ENCODE data around the gene ACTR3. TPM values are rescaled to one million over a fixed set of nuclear protein-coding genes. Genes with fewer than 3 reads are reported as not detected.

The ACTR3 gene
- total and polyA plus RNA-seq, 3 donors from 2014 or later, result 106 to 180 (median 114) TPM

DNA sequence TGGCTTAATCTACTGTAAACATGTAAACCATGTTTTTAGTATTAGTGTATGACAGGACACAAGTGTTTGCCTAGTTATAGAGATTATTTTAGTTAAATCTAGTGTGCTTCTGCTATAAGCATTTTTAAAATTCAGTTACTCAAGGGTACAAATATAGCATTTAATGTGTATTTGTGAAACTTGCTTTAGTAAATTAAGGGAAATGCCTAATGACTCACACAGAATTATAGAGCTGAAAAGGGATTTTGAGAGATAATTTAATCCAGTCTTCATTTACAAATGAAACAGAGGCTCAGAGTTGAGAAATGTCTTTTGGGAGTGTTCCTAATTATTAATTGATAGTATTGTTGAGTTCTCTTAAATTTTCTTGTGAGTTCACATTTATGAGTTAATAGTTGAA lies 8.2 kb downstream of the ACTR3 start:
- H3K27me3 ChIP-seq, result no peaks in the 10 kb centered on the region
- no peaks in the 10 kb centered on the region for H3K36me3 ChIP-seq (ENCODE audit: low read depth, missing control alignments)
- H3K9me3 ChIP-seq, result no peaks in the 10 kb centered on the region
- peaks cover 35% of the 10 kb centered on the region for H3K4me1 ChIP-seq
- no peak overlapping the region for H3K4me3 ChIP-seq
- DNase-seq, result no peak
- no peak overlapping the region for H3K27ac ChIP-seq
- TF ChIP-seq, protein P1, sequence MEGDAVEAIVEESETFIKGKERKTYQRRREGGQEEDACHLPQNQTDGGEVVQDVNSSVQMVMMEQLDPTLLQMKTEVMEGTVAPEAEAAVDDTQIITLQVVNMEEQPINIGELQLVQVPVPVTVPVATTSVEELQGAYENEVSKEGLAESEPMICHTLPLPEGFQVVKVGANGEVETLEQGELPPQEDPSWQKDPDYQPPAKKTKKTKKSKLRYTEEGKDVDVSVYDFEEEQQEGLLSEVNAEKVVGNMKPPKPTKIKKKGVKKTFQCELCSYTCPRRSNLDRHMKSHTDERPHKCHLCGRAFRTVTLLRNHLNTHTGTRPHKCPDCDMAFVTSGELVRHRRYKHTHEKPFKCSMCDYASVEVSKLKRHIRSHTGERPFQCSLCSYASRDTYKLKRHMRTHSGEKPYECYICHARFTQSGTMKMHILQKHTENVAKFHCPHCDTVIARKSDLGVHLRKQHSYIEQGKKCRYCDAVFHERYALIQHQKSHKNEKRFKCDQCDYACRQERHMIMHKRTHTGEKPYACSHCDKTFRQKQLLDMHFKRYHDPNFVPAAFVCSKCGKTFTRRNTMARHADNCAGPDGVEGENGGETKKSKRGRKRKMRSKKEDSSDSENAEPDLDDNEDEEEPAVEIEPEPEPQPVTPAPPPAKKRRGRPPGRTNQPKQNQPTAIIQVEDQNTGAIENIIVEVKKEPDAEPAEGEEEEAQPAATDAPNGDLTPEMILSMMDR (IDR thresholded peaks at IDR 0.05), result no peak
- TF ChIP-seq POLR2A (IDR thresholded peaks at IDR 0.05), result no peak
- intact Hi-C loops (cut with DNase I; ENCODE audit: low total_unique reads), result loop anchor here (10.0 kb wide), 1 partner anchor 143 kb away; the partner anchor contains the start of gene SLC35F5

DNA sequence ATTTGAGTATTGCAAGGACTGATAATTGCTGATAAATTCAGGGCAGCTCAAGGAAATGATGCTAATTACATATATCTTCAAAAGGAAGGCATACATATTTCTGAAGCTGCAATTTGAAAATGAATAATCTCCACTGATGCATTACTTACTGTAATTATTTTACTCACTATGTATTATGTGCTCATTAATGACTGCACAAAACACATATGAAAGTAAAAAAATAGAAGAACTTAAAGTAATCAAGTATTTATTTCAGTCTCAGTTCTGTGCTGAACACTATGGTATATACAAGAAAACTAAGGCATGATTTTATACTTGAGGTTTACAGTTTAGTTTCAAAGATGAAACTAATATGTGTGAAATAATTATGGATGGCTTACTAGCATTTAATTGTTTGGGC lies 9.3 kb downstream of the ACTR3 start:
- Histone ChIP-seq H3K36me3 (ENCODE audit: low read depth, missing control alignments) (no peaks in the 10 kb centered on the region), H3K4me1 (peaks cover 25% of the 10 kb centered on the region), H3K27me3 (no peaks in the 10 kb centered on the region), H3K27ac (no peak overlapping the region), H3K4me3 (no peak overlapping the region), H3K9me3 (no peaks in the 10 kb centered on the region)
- TF ChIP-seq POLR2A (IDR thresholded peaks at IDR 0.05), result no peak
- TF ChIP-seq, protein P1 (IDR thresholded peaks at IDR 0.05), result no peak
- DNase-seq, result no peak
- intact Hi-C loops (cut with DNase I; ENCODE audit: low total_unique reads), result loop anchor here (10.0 kb wide), 1 partner anchor 144 kb away; the partner anchor contains the start of gene SLC35F5

DNA sequence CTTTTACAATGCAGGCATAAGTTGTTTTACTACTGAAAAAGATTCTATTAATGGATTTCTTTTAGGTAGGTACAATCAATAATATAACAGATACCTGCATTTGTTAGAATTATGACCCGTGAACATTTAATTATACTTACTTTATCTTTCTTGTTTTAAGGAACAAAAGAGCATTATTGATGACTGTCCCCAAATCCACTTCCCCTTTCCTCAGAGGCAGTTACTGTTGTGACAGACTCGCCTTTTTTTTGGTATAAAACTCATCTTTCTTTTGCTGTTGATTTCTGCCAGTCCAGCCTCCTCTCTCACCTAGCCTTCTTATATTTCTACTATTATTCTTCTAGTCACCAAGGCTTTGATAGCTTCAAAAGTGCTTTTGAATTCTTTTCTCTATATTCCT lies 12.1 kb downstream of the ACTR3 start:
- 54 to 88% methylated on average over 2 of the region's 2 CpGs for WGBS, 2 donors
- Histone ChIP-seq H3K27ac (no peak overlapping the region), H3K9me3 (no peaks in the 10 kb centered on the region), H3K36me3 (ENCODE audit: low read depth, missing control alignments) (no peaks in the 10 kb centered on the region), H3K4me1 (peaks cover 10% of the 10 kb centered on the region), H3K27me3 (no peaks in the 10 kb centered on the region), H3K4me3 (no peak overlapping the region)
- no peak for DNase-seq
- TF ChIP-seq, protein P1 (IDR thresholded peaks at IDR 0.05), result no peak
- no peak for TF ChIP-seq POLR2A (IDR thresholded peaks at IDR 0.05)
- intact Hi-C loops (cut with DNase I; ENCODE audit: low total_unique reads), result no loop called here

DNA sequence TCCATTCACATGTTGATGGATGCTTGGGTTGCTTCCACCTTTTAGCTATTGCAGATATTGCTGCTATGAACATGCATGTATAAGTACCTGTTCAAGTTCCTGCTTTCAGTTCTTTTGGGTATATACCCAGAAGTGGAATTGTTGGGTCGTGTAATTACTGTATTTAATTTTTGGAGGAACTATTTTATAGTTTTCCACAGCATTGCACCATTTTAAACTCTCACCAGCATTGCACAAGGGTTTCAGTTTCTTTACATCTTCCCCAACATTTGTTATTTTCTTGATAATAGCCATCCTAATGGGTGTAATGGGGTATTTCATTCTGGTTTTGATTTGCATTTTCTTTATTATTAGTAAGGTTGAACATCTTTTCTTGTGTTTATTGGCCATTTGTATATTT lies 16.0 kb downstream of the ACTR3 start:
- Histone ChIP-seq H3K36me3 (ENCODE audit: low read depth, missing control alignments) (no peaks in the 10 kb centered on the region), H3K4me3 (no peak overlapping the region), H3K27ac (no peak overlapping the region), H3K9me3 (no peaks in the 10 kb centered on the region), H3K27me3 (no peaks in the 10 kb centered on the region), H3K4me1 (no peaks in the 10 kb centered on the region)
- intact Hi-C loops (cut with DNase I; ENCODE audit: low total_unique reads), result no loop called here
- TF ChIP-seq, protein P1 (IDR thresholded peaks at IDR 0.05), result no peak
- TF ChIP-seq POLR2A (IDR thresholded peaks at IDR 0.05), result no peak
- 86 to 88% methylated on average over 1 of the region's 1 CpG for WGBS, 2 donors
- DNase-seq, result no peak

DNA sequence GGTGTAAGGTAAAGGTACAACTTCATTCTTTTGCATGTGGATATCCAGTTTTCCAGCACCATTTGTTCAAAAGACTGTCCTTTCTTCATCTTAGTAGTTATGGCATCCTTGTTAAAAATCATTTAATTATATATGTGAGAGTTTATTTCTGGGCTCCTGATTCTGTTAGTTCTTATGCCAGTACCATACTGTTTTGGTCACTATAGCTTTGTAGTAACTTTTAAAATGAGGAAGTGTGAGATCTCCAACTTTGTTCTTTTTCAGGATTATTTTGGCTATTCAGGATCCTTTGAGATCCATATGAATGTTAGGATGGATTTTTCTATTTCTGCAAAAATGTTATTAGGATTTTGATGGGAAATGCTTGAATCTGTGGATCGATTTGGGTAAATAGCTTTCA lies 16.8 kb downstream of the ACTR3 start:
- intact Hi-C loops (cut with DNase I; ENCODE audit: low total_unique reads), result no loop called here
- no peak for DNase-seq
- H3K36me3 ChIP-seq (ENCODE audit: low read depth, missing control alignments), result no peaks in the 10 kb centered on the region
- H3K9me3 ChIP-seq, result no peaks in the 10 kb centered on the region
- no peak overlapping the region for H3K4me3 ChIP-seq
- TF ChIP-seq, protein P1 (IDR thresholded peaks at IDR 0.05), result no peak
- no peak for TF ChIP-seq POLR2A (IDR thresholded peaks at IDR 0.05)
- H3K27me3 ChIP-seq, result no peaks in the 10 kb centered on the region
- H3K4me1 ChIP-seq, result no peaks in the 10 kb centered on the region
- H3K27ac ChIP-seq, result no peak overlapping the region
- 93 to 98% methylated on average over 1 of the region's 1 CpG for WGBS, 2 donors

Data from testis (tissue), 3 donors.